SJSA1 (cell line): ENCODE measurements around the gene PACRG. TPM values are rescaled to one million over a fixed set of nuclear protein-coding genes. Genes with fewer than 3 reads are reported as not detected.
"Not testable (repeated sequence)": the region's sequence is repeated elsewhere in the genome, so short reads cannot be mapped to it uniquely, and the experiment has no call there.

Experiments
- DNase-seq, 2 experiments: peaks; one replicate each; pipeline ENCODE4 v3.0.0-alpha.2; 2015 to 2020; ENCODE audit warnings: low spot score in 2 of 2, low read depth in 1 of 2
- H3K27ac ChIP-seq: fragments of 250-450 bp; sonication (Bioruptor Pico); 2 replicates; pipeline ENCODE4 v1.5.1; 2020; ENCODE audit warnings: mild to moderate bottlenecking, moderate library complexity
- H3K27me3 ChIP-seq: fragments of 250-450 bp; sonication (Bioruptor Pico); replicated peaks from 2 replicates; pipeline ENCODE4 v1.5.1; 2020; ENCODE audit warnings: mild to moderate bottlenecking, moderate library complexity
- H3K36me3 ChIP-seq: fragments of 250-450 bp; sonication (Bioruptor Pico); 2 replicates; pipeline ENCODE4 v1.5.1; 2020; ENCODE audit warnings: mild to moderate bottlenecking
- H3K4me1 ChIP-seq: fragments of 250-450 bp; sonication (Bioruptor Pico); replicated peaks from 2 replicates; pipeline ENCODE4 v1.6.1; 2021; ENCODE audit warnings: mild to moderate bottlenecking
- H3K4me3 ChIP-seq: fragments of 250-450 bp; sonication (Bioruptor Pico); 2 replicates; pipeline ENCODE4 v1.5.1; 2020; ENCODE audit warnings: mild to moderate bottlenecking
- H3K9me3 ChIP-seq: fragments of 250-450 bp; sonication (Bioruptor Pico); replicated peaks from 2 replicates; pipeline ENCODE4 v1.5.1; 2020; ENCODE audit warnings: mild to moderate bottlenecking
- total RNA-seq: library from RNA; depleted of rRNA; stranded (reverse); fragments of >200 nt; shearing (Covaris generic); gene quantifications from 2 replicates; pipeline ENCODE4 v1.2.3, GENCODE V29; 2014

PACRG gene
- total RNA-seq, 1 experiment from 2014 or later, result not detected

- Histone ChIP-seq H3K27me3 (no peaks in the 10 kb centered on the region), H3K36me3 (no peaks in the 10 kb centered on the region), H3K27ac (peak overlapping the region; percentile 74), H3K4me1 (peaks cover 18% of the 10 kb centered on the region), H3K4me3 (no peak overlapping the region), H3K9me3 (0 out of 2 replicates have a peak, but pooled peaks cover 4% of the 10 kb centered on the region)
- DNase-seq, result peak; percentile 85 to 87
Measured at GRCh38 chr6:162964488-162965140, 236.8 kb downstream of the PACRG start.

GRCh38 chr6:162965366-162965765 lies 237.6 kb downstream of the PACRG start:
- Histone ChIP-seq H3K27ac (peak overlapping the region; percentile 74), H3K9me3 (0 out of 2 replicates have a peak, but pooled peaks cover 4% of the 10 kb centered on the region), H3K36me3 (no peaks in the 10 kb centered on the region), H3K4me3 (no peak overlapping the region), H3K4me1 (peaks cover 18% of the 10 kb centered on the region), H3K27me3 (no peaks in the 10 kb centered on the region)
- DNase-seq, result no peak

DNA sequence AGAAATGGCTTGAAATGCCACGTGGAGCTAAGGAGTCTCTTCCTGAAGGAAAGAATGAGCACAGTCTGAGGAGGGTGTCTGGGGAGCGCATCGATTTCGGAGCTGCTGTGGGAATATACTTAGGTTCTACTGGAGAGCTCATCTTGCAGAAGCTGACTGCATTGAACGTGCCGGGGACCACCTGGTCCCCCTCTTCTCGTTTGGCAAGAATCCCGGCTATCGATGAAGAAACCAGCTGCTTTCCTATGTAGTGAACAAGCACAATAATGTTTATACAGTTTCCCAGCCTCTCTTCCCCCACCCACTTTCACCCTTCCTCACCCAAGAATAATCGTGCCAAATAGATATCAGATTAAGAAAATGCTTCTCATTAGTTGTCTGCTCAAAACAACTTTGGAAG lies 242.5 kb downstream of the PACRG start:
- Histone ChIP-seq H3K4me3 (no peak overlapping the region), H3K36me3 (no peaks in the 10 kb centered on the region), H3K27me3 (no peaks in the 10 kb centered on the region), H3K9me3 (peaks cover 3% of the 10 kb centered on the region; the same call in 1 of the 2 replicates), H3K4me1 (peaks cover 2% of the 10 kb centered on the region), H3K27ac (no peak overlapping the region)
- no peak for DNase-seq

DNA sequence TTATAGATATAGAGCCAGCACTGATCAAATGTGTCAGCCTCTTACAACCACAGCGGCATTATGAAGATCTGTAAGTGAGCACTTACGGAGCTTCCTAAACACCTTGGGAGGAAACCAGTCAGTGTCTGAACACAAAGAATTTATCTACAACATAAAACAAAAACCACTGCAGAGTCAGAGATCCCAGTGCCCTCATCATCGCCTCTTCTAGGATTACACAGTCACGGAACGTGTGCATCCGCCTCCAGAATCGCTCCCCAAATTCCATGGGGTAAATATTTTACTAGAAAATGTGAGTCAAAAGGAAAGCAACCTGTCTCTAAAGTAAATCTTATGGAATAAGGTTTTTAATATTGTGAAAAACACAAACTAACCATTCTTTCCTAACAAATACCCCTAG lies 243.6 kb downstream of the PACRG start:
- no peak for DNase-seq
- no peak overlapping the region for H3K4me3 ChIP-seq
- no peaks in the 10 kb centered on the region for H3K36me3 ChIP-seq
- no peaks in the 10 kb centered on the region for H3K27me3 ChIP-seq
- H3K9me3 ChIP-seq, result peaks cover 3% of the 10 kb centered on the region; the same call in 1 of the 2 replicates
- no peaks in the 10 kb centered on the region for H3K4me1 ChIP-seq
- H3K27ac ChIP-seq, result no peak overlapping the region

GRCh38 chr6:162973151-162973872 lies 245.5 kb downstream of the PACRG start:
- no peak for DNase-seq

GRCh38 chr6:162973980-162974379 lies 246.2 kb downstream of the PACRG start:
- Histone ChIP-seq H3K4me1 (no peaks in the 10 kb centered on the region), H3K9me3 (peaks cover 3% of the 10 kb centered on the region; the same call in 1 of the 2 replicates), H3K4me3 (no peak overlapping the region), H3K36me3 (no peaks in the 10 kb centered on the region), H3K27me3 (no peaks in the 10 kb centered on the region), H3K27ac (no peak overlapping the region)
- DNase-seq, result no peak

More at GRCh38 chr6:162973151-162973872, 245.5 kb downstream of the PACRG start:
- Histone ChIP-seq H3K36me3 (no peaks in the 10 kb centered on the region), H3K27ac (no peak overlapping the region), H3K4me1 (no peaks in the 10 kb centered on the region), H3K9me3 (peaks cover 3% of the 10 kb centered on the region; the same call in 1 of the 2 replicates), H3K4me3 (no peak overlapping the region), H3K27me3 (no peaks in the 10 kb centered on the region)

- H3K27ac ChIP-seq, result no peak overlapping the region
- H3K4me1 ChIP-seq, result no peaks in the 10 kb centered on the region
- DNase-seq, result no peak
- H3K27me3 ChIP-seq, result no peaks in the 10 kb centered on the region
- peaks cover 3% of the 10 kb centered on the region; the same call in 1 of the 2 replicates for H3K9me3 ChIP-seq
- H3K4me3 ChIP-seq, result no peak overlapping the region
- no peaks in the 10 kb centered on the region for H3K36me3 ChIP-seq
Measured at GRCh38 chr6:162974685-162975084, 246.9 kb downstream of the PACRG start.

DNA sequence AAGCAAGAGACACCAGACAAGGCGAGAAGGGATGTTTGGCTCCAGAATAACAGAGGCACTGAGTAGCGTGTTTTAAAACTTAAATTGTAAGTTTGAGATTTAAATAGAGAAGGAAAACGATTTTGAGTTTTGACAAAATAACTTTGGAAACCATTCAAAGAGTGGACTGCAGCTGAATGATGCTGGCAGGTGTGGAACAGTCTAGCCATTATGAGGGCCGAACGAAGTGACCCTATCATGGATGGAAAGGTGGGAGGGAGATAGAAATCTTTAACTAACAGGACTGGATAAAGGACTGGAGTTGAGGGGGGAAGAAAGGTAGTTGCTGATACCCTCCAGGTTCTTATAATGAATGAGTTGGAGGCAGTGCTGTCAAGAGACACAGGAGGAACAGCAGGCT lies 248.4 kb downstream of the PACRG start:
- Histone ChIP-seq H3K27ac (no peak overlapping the region), H3K4me1 (no peaks in the 10 kb centered on the region), H3K27me3 (no peaks in the 10 kb centered on the region), H3K9me3 (peaks cover 3% of the 10 kb centered on the region; the same call in 1 of the 2 replicates), H3K4me3 (no peak overlapping the region), H3K36me3 (no peaks in the 10 kb centered on the region)
- DNase-seq, result no peak

DNA sequence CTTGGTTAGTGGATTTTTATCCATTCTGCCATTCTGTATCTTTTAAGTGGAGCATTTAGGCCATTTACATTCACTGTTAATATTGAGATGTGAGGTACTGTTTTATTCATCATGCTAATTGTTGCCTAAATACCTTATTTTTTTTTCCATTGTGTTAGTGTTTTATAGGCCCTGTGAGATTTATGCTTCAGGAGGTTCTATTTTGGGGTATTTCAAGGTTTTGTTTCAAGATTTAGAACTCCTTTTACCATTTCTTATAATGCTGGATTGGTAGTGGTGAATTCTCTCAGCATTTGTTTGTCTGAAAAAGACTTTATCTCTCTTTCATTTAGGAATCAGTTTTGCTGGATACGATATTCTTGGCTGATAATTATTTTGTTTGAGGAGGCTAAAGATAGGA lies 255.5 kb downstream of the PACRG start:
- DNase-seq, H3K4me1 ChIP-seq, H3K27me3 ChIP-seq, H3K27ac ChIP-seq, H3K36me3 ChIP-seq, H3K9me3 ChIP-seq, H3K4me3 ChIP-seq: not testable (repeated sequence)

DNA sequence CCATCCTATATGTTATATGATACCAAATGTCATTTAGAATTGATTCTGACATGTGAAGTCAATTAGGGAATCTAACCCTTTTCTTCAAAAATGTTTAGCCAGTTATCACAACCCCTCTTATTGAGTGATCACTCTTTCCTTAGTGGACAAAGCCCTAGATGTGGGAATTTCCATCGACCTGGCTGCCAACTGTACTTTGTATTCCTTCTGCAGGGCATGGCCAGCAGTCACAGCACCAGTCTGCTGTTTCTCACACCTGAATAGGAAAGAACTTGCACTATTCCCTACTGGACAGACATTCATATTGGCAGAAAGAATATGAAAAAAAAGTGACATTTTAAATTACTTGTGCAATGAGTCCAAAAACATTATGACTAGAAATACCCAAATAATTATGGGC lies 271.0 kb downstream of the PACRG start:
- H3K27ac ChIP-seq, result no peak overlapping the region
- no peak for DNase-seq
- H3K4me1 ChIP-seq, result no peaks in the 10 kb centered on the region
- H3K4me3 ChIP-seq, result no peak overlapping the region
- no peaks in the 10 kb centered on the region for H3K9me3 ChIP-seq
- H3K36me3 ChIP-seq, result no peaks in the 10 kb centered on the region
- H3K27me3 ChIP-seq, result no peaks in the 10 kb centered on the region

- Histone ChIP-seq H3K27me3 (no peaks in the 10 kb centered on the region), H3K27ac (no peak overlapping the region)
Measured at GRCh38 chr6:162999575-163000285, 272.0 kb downstream of the PACRG start.

DNA sequence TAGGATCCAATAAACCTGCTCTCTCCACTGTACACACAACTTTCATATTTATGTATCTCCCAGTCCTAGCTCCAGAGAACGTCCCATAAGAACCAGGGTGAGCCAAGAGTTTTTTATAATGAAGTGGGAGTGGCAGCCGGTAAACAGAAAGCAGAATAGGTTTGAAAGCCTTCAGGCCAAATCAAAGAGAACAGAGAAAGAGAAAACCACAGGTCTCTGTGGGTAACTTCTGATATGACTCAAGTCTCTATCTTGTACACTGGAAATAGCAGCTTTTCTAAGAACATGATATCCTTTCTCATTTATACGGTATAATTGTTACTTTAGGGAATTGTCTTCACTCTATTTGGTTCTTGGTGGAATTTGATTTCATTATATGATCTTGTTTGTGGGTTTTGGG lies 273.6 kb downstream of the PACRG start:
- H3K36me3 ChIP-seq, result no peaks in the 10 kb centered on the region
- no peaks in the 10 kb centered on the region for H3K4me1 ChIP-seq
- no peak for DNase-seq
- H3K27ac ChIP-seq, result no peak overlapping the region
- no peaks in the 10 kb centered on the region for H3K27me3 ChIP-seq
- H3K9me3 ChIP-seq, result no peaks in the 10 kb centered on the region
- no peak overlapping the region for H3K4me3 ChIP-seq

More at GRCh38 chr6:162999575-163000285, 272.0 kb downstream of the PACRG start:
- no peak overlapping the region for H3K4me3 ChIP-seq
- no peaks in the 10 kb centered on the region for H3K36me3 ChIP-seq
- H3K9me3 ChIP-seq, result no peaks in the 10 kb centered on the region
- no peak for DNase-seq
- H3K4me1 ChIP-seq, result no peaks in the 10 kb centered on the region

GRCh38 chr6:163008186-163008585 lies 280.4 kb downstream of the PACRG start:
- H3K27ac ChIP-seq, result no peak overlapping the region
- H3K27me3 ChIP-seq, result no peaks in the 10 kb centered on the region
- H3K4me3 ChIP-seq, result no peak overlapping the region
- H3K4me1 ChIP-seq, result no peaks in the 10 kb centered on the region
- no peaks in the 10 kb centered on the region for H3K36me3 ChIP-seq
- DNase-seq, result no peak
- no peaks in the 10 kb centered on the region for H3K9me3 ChIP-seq

GRCh38 chr6:163008626-163009025 lies 280.9 kb downstream of the PACRG start:
- no peak overlapping the region for H3K27ac ChIP-seq
- H3K36me3 ChIP-seq, result no peaks in the 10 kb centered on the region
- H3K27me3 ChIP-seq, result no peaks in the 10 kb centered on the region
- H3K4me3 ChIP-seq, result no peak overlapping the region
- H3K9me3 ChIP-seq, result no peaks in the 10 kb centered on the region
- no peaks in the 10 kb centered on the region for H3K4me1 ChIP-seq
- no peak for DNase-seq
